ENCODE results near the gene ERLIN1.
A peak's percentile ranks its signal among the peaks of the same experiment; 100 is the strongest.

ERLIN1 gene

DNA sequence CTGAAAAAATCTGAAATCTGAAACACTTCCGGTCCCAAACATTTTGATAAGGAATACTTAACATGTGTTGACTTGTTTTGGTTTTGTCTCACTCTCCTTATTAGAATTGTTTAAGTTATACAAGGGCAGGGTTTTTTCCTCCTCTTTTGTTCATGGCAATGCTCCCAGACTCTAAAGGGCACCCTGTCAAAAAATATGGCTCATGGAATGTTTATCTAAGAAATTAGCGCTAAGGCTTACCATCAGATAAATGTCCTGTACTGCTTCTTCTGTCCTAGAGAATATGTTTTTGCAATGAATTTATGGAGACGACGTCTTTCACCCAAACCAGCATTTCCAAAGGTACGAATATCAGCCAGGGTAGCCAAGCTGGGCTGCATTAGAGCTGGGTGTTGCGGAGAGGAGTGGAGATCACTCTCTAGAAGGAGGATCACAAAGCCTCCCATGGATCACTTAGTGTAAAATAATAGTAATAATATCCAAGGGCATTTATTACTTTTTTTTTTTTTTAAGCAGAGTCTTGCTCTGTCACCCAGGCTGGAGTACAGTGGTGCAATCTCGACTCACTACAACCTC is 46.8 kb downstream of the ERLIN1 start:
- no peak overlapping the region for H3K27ac ChIP-seq (ENCODE audit: insufficient read depth in 1 of 2, low read depth in 1 of 2, low read length in 2 of 2, poor library complexity in 1 of 2, severe bottlenecking in 2 of 2)
- POLR2A ChIA-PET, result no interaction called here
- H3K4me3 ChIP-seq (ENCODE audit: control insufficient read depth in 1 of 7, extremely low read depth in 1 of 7, insufficient read depth in 4 of 7, low read depth in 2 of 7, low read length in 6 of 7), result no peak overlapping the region
- H3K4me1 ChIP-seq (ENCODE audit: control extremely low read depth in 1 of 4, control insufficient read depth in 4 of 4, insufficient read depth in 4 of 4, low read length in 3 of 4), result no peaks in the 10 kb centered on the region
- no peaks in the 10 kb centered on the region for H3K36me3 ChIP-seq (ENCODE audit: control insufficient read depth in 4 of 4, insufficient read depth in 4 of 4, low read length in 3 of 4)
- H3K9me3 ChIP-seq (ENCODE audit: control extremely low read depth in 1 of 5, control insufficient read depth in 4 of 5, insufficient read depth in 2 of 5, low read depth in 1 of 5, low read length in 4 of 5), result peaks cover 0 to 15% (median 5%) of the 10 kb centered on the region in 5 experiments
- WGBS (ENCODE audit: insufficient coverage), result 93% methylated on average over 3 of the region's 7 CpGs
- H3K27me3 ChIP-seq (replicated peaks in 2 of 5; ENCODE audit: control insufficient read depth in 4 of 5, insufficient read depth in 5 of 5, low read length in 4 of 5), result peaks cover 0 to 4% (median 0%) of the 10 kb centered on the region in 5 experiments
- CTCF ChIA-PET, result no interaction called here
- no peak for DNase-seq

GRCh38 chr10:100135486-100135885 is 50.3 kb downstream of the ERLIN1 start:
- Histone ChIP-seq H3K4me3 (ENCODE audit: control insufficient read depth in 1 of 7, extremely low read depth in 1 of 7, insufficient read depth in 4 of 7, low read depth in 2 of 7, low read length in 6 of 7) (no peak overlapping the region), H3K9me3 (ENCODE audit: control extremely low read depth in 1 of 5, control insufficient read depth in 4 of 5, insufficient read depth in 2 of 5, low read depth in 1 of 5, low read length in 4 of 5) (peaks cover 0 to 18% (median 5%) of the 10 kb centered on the region in 5 experiments), H3K27ac (ENCODE audit: insufficient read depth in 1 of 2, low read depth in 1 of 2, low read length in 2 of 2, poor library complexity in 1 of 2, severe bottlenecking in 2 of 2) (no peak overlapping the region), H3K4me1 (ENCODE audit: control extremely low read depth in 1 of 4, control insufficient read depth in 4 of 4, insufficient read depth in 4 of 4, low read length in 3 of 4) (no peaks in the 10 kb centered on the region), H3K27me3 (replicated peaks in 2 of 5; ENCODE audit: control insufficient read depth in 4 of 5, insufficient read depth in 5 of 5, low read length in 4 of 5) (peaks cover 0 to 4% (median 0%) of the 10 kb centered on the region in 5 experiments), H3K36me3 (ENCODE audit: control insufficient read depth in 4 of 4, insufficient read depth in 4 of 4, low read length in 3 of 4) (no peaks in the 10 kb centered on the region)
- DNase-seq, result no peak
- CTCF ChIA-PET, result interaction anchor here (0.6 to 1.6 kb wide), 3 partner anchors 8 to 171 kb away, joined by 3 read pairs; no protein-coding TSS in a partner anchor
- POLR2A ChIA-PET, result no interaction called here

GRCh38 chr10:100133801-100134200 is 52.0 kb downstream of the ERLIN1 start:
- DNase-seq, result peak in 1 of 3 donors; percentile 10
- Histone ChIP-seq H3K27ac (ENCODE audit: insufficient read depth in 1 of 2, low read depth in 1 of 2, low read length in 2 of 2, poor library complexity in 1 of 2, severe bottlenecking in 2 of 2) (no peak overlapping the region), H3K4me1 (ENCODE audit: control extremely low read depth in 1 of 4, control insufficient read depth in 4 of 4, insufficient read depth in 4 of 4, low read length in 3 of 4) (peaks cover 0 to 5% (median 0%) of the 10 kb centered on the region in 4 experiments), H3K36me3 (ENCODE audit: control insufficient read depth in 4 of 4, insufficient read depth in 4 of 4, low read length in 3 of 4) (no peaks in the 10 kb centered on the region), H3K27me3 (replicated peaks in 2 of 5; ENCODE audit: control insufficient read depth in 4 of 5, insufficient read depth in 5 of 5, low read length in 4 of 5) (no peaks in the 10 kb centered on the region), H3K9me3 (ENCODE audit: control extremely low read depth in 1 of 5, control insufficient read depth in 4 of 5, insufficient read depth in 2 of 5, low read depth in 1 of 5, low read length in 4 of 5) (peaks cover 0 to 18% (median 5%) of the 10 kb centered on the region in 5 experiments), H3K4me3 (ENCODE audit: control insufficient read depth in 1 of 7, extremely low read depth in 1 of 7, insufficient read depth in 4 of 7, low read depth in 2 of 7, low read length in 6 of 7) (no peak overlapping the region)
- 100% methylated on average over 1 of the region's 1 CpG for WGBS (ENCODE audit: insufficient coverage)
- ChIA-PET CTCF (interaction anchor here (1.6 kb wide), 1 partner anchor 13 kb away, joined by 3 read pairs; no protein-coding TSS in a partner anchor), POLR2A (no interaction called here)

DNA sequence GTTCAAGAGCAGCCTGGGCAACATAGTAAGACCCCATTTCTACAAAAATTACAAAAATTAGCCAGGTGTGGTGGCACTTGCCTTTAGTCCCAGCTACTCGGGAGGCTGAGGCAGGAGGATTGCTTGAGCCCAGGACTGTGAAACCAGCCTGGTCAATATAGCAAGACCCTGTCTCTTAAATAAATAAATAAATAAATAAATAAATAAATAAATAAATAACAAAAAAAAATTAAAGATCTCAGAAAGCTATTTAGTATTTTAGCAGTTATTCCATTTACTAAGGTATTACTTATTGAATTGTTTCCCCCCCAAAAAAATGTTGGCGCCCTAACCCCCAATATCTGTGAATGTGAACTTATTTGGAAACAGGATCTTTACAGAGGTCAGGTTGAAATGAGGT is 53.4 kb downstream of the ERLIN1 start:
- H3K4me3 ChIP-seq (ENCODE audit: control insufficient read depth in 1 of 7, extremely low read depth in 1 of 7, insufficient read depth in 4 of 7, low read depth in 2 of 7, low read length in 6 of 7), result no peak overlapping the region
- CTCF ChIA-PET, result interaction anchor here (1.0 kb wide), 2 partner anchors 87 to 254 kb away, joined by 3 to 4 read pairs; no protein-coding TSS in a partner anchor
- POLR2A ChIA-PET, result interaction anchor here (0.6 kb wide), 1 partner anchor 1697 kb away, joined by 5 read pairs; no protein-coding TSS in a partner anchor
- H3K4me1 ChIP-seq (ENCODE audit: control extremely low read depth in 1 of 4, control insufficient read depth in 4 of 4, insufficient read depth in 4 of 4, low read length in 3 of 4), result peaks cover 0 to 5% (median 0%) of the 10 kb centered on the region in 4 experiments
- H3K27ac ChIP-seq (ENCODE audit: insufficient read depth in 1 of 2, low read depth in 1 of 2, low read length in 2 of 2, poor library complexity in 1 of 2, severe bottlenecking in 2 of 2), result no peak overlapping the region
- no peaks in the 10 kb centered on the region for H3K36me3 ChIP-seq (ENCODE audit: control insufficient read depth in 4 of 4, insufficient read depth in 4 of 4, low read length in 3 of 4)
- DNase-seq, result no peak
- H3K27me3 ChIP-seq (replicated peaks in 2 of 5; ENCODE audit: control insufficient read depth in 4 of 5, insufficient read depth in 5 of 5, low read length in 4 of 5), result no peaks in the 10 kb centered on the region
- no CpG with 5 or more reads among the region's 2 CpGs for WGBS (ENCODE audit: insufficient coverage)
- peaks cover 0 to 18% (median 5%) of the 10 kb centered on the region in 5 experiments for H3K9me3 ChIP-seq (ENCODE audit: control extremely low read depth in 1 of 5, control insufficient read depth in 4 of 5, insufficient read depth in 2 of 5, low read depth in 1 of 5, low read length in 4 of 5)

DNA sequence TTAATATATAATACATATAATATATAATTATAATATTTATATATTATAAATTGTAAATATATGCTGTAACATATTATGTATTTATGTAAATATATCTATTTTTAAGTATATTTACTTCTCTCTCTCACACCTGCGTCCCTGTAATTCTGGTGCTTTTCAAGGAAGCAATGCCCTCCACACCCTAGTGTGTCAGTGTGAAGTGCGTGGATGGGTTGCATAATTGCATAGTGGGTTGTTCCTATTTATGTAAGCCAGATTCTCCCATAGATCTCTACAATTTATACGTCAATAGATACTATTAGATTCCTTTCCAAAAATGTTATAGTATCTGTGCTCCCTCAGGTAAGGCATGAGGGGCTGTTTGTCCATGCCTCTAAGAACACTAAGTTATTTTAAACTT is 54.3 kb downstream of the ERLIN1 start:
- Histone ChIP-seq H3K9me3 (ENCODE audit: control extremely low read depth in 1 of 5, control insufficient read depth in 4 of 5, insufficient read depth in 2 of 5, low read depth in 1 of 5, low read length in 4 of 5) (peaks cover 0 to 18% (median 5%) of the 10 kb centered on the region in 5 experiments), H3K36me3 (ENCODE audit: control insufficient read depth in 4 of 4, insufficient read depth in 4 of 4, low read length in 3 of 4) (no peaks in the 10 kb centered on the region), H3K4me3 (ENCODE audit: control insufficient read depth in 1 of 7, extremely low read depth in 1 of 7, insufficient read depth in 4 of 7, low read depth in 2 of 7, low read length in 6 of 7) (no peak overlapping the region), H3K27ac (ENCODE audit: insufficient read depth in 1 of 2, low read depth in 1 of 2, low read length in 2 of 2, poor library complexity in 1 of 2, severe bottlenecking in 2 of 2) (no peak overlapping the region), H3K4me1 (ENCODE audit: control extremely low read depth in 1 of 4, control insufficient read depth in 4 of 4, insufficient read depth in 4 of 4, low read length in 3 of 4) (peaks cover 0 to 5% (median 0%) of the 10 kb centered on the region in 4 experiments), H3K27me3 (replicated peaks in 2 of 5; ENCODE audit: control insufficient read depth in 4 of 5, insufficient read depth in 5 of 5, low read length in 4 of 5) (no peaks in the 10 kb centered on the region)
- DNase-seq, result no peak
- ChIA-PET POLR2A (no interaction called here), CTCF (no interaction called here)
- WGBS (ENCODE audit: insufficient coverage), result no CpG with 5 or more reads among the region's 3 CpGs

GRCh38 chr10:100130831-100131230 is 55.0 kb downstream of the ERLIN1 start:
- Histone ChIP-seq H3K27me3 (replicated peaks in 2 of 5; ENCODE audit: control insufficient read depth in 4 of 5, insufficient read depth in 5 of 5, low read length in 4 of 5) (no peaks in the 10 kb centered on the region), H3K4me3 (ENCODE audit: control insufficient read depth in 1 of 7, extremely low read depth in 1 of 7, insufficient read depth in 4 of 7, low read depth in 2 of 7, low read length in 6 of 7) (no peak overlapping the region), H3K4me1 (ENCODE audit: control extremely low read depth in 1 of 4, control insufficient read depth in 4 of 4, insufficient read depth in 4 of 4, low read length in 3 of 4) (peaks cover 0 to 5% (median 0%) of the 10 kb centered on the region in 4 experiments), H3K27ac (ENCODE audit: insufficient read depth in 1 of 2, low read depth in 1 of 2, low read length in 2 of 2, poor library complexity in 1 of 2, severe bottlenecking in 2 of 2) (no peak overlapping the region), H3K9me3 (ENCODE audit: control extremely low read depth in 1 of 5, control insufficient read depth in 4 of 5, insufficient read depth in 2 of 5, low read depth in 1 of 5, low read length in 4 of 5) (peaks cover 0 to 17% (median 5%) of the 10 kb centered on the region in 5 experiments), H3K36me3 (ENCODE audit: control insufficient read depth in 4 of 4, insufficient read depth in 4 of 4, low read length in 3 of 4) (no peaks in the 10 kb centered on the region)
- DNase-seq, result no peak
- 98% methylated on average over 7 of the region's 7 CpGs for WGBS (ENCODE audit: insufficient coverage)
- ChIA-PET CTCF (no interaction called here), POLR2A (no interaction called here)

GRCh38 chr10:100129424-100129823 is 56.4 kb downstream of the ERLIN1 start:
- Histone ChIP-seq H3K4me3 (ENCODE audit: control insufficient read depth in 1 of 7, extremely low read depth in 1 of 7, insufficient read depth in 4 of 7, low read depth in 2 of 7, low read length in 6 of 7) (no peak overlapping the region), H3K27me3 (replicated peaks in 2 of 5; ENCODE audit: control insufficient read depth in 4 of 5, insufficient read depth in 5 of 5, low read length in 4 of 5) (no peaks in the 10 kb centered on the region), H3K27ac (ENCODE audit: insufficient read depth in 1 of 2, low read depth in 1 of 2, low read length in 2 of 2, poor library complexity in 1 of 2, severe bottlenecking in 2 of 2) (no peak overlapping the region), H3K9me3 (ENCODE audit: control extremely low read depth in 1 of 5, control insufficient read depth in 4 of 5, insufficient read depth in 2 of 5, low read depth in 1 of 5, low read length in 4 of 5) (peaks cover 0 to 3% (median under 1%) of the 10 kb centered on the region in 5 experiments), H3K36me3 (ENCODE audit: control insufficient read depth in 4 of 4, insufficient read depth in 4 of 4, low read length in 3 of 4) (no peaks in the 10 kb centered on the region), H3K4me1 (ENCODE audit: control extremely low read depth in 1 of 4, control insufficient read depth in 4 of 4, insufficient read depth in 4 of 4, low read length in 3 of 4) (peaks cover 0 to 5% (median 0%) of the 10 kb centered on the region in 4 experiments)
- CTCF ChIA-PET, result no interaction called here
- POLR2A ChIA-PET, result no interaction called here
- WGBS (ENCODE audit: insufficient coverage), result 25% methylated on average over 6 of the region's 9 CpGs
- DNase-seq, result peak; percentile 48 to 86 (median 71)
